SK-N-SH treated with all-trans-retinoic acid at 6 μM for 48 hours (cell line): ENCODE results near the gene PLA2G4B.

Experiments used
- ARNTL ChIP-seq: fragments of 450-650 bp; formaldehyde crosslinking; IDR thresholded peaks from 2 replicates; pipeline ENCODE4 v1.5.0; 2020; ENCODE audit warnings: low read depth, mild to moderate bottlenecking, moderate library complexity, borderline replicate concordance
- CREB5 ChIP-seq: fragments of 250-450 bp; sonication (Bioruptor Pico); IDR thresholded peaks from 2 replicates; pipeline ENCODE4 v1.5.1; 2020; ENCODE audit warnings: low read depth, mild to moderate bottlenecking, moderate library complexity
- CSDC2 ChIP-seq: fragments of 250-450 bp; sonication (Bioruptor Pico); IDR thresholded peaks from 2 replicates; pipeline ENCODE4 v1.5.0; 2020; ENCODE audit warnings: mild to moderate bottlenecking, moderate library complexity
- PATZ1 ChIP-seq: fragments of 250-450 bp; sonication (Bioruptor Pico); IDR thresholded peaks from 2 replicates; pipeline ENCODE4 v1.8.0; 2020; ENCODE audit warnings: mild to moderate bottlenecking, moderate library complexity, borderline replicate concordance
- TCF4 ChIP-seq: fragments of 250-450 bp; sonication (Bioruptor Pico); IDR thresholded peaks from 2 replicates; pipeline ENCODE4 v1.8.0; 2021; ENCODE audit warnings: mild to moderate bottlenecking, moderate library complexity, borderline replicate concordance
- TOX ChIP-seq: fragments of 250-450 bp; sonication (Bioruptor Pico); IDR thresholded peaks from 2 replicates; pipeline ENCODE4 v1.8.0; 2021; ENCODE audit warnings: mild to moderate bottlenecking, moderate library complexity, borderline replicate concordance
- ZC3H10 ChIP-seq: fragments of 250-450 bp; sonication (Bioruptor Pico); IDR thresholded peaks from 2 replicates; pipeline ENCODE4 v1.5.1; 2021; ENCODE audit warnings: mild to moderate bottlenecking, moderate library complexity
- TF ChIP-seq, protein P1 (sequence below): fragments of 250-450 bp; sonication (Bioruptor Pico); IDR thresholded peaks from 2 replicates; pipeline ENCODE4 v1.5.0; 2020; ENCODE audit warnings: mild to moderate bottlenecking, moderate library complexity

GRCh38 chr15:41790756-41791546 lies 47.7 kb upstream of the PLA2G4B start:
- TF ChIP-seq CREB5 = no peak
- no peak for TF ChIP-seq TCF4 (CRISPR knock-in tag)
- no peak for TF ChIP-seq ARNTL (CRISPR knock-in tag)
- TF ChIP-seq, protein P1, sequence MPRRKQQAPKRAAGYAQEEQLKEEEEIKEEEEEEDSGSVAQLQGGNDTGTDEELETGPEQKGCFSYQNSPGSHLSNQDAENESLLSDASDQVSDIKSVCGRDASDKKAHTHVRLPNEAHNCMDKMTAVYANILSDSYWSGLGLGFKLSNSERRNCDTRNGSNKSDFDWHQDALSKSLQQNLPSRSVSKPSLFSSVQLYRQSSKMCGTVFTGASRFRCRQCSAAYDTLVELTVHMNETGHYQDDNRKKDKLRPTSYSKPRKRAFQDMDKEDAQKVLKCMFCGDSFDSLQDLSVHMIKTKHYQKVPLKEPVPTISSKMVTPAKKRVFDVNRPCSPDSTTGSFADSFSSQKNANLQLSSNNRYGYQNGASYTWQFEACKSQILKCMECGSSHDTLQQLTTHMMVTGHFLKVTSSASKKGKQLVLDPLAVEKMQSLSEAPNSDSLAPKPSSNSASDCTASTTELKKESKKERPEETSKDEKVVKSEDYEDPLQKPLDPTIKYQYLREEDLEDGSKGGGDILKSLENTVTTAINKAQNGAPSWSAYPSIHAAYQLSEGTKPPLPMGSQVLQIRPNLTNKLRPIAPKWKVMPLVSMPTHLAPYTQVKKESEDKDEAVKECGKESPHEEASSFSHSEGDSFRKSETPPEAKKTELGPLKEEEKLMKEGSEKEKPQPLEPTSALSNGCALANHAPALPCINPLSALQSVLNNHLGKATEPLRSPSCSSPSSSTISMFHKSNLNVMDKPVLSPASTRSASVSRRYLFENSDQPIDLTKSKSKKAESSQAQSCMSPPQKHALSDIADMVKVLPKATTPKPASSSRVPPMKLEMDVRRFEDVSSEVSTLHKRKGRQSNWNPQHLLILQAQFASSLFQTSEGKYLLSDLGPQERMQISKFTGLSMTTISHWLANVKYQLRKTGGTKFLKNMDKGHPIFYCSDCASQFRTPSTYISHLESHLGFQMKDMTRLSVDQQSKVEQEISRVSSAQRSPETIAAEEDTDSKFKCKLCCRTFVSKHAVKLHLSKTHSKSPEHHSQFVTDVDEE (CRISPR knock-in tag) = no peak
- TF ChIP-seq PATZ1 (CRISPR knock-in tag) = no peak
- no peak for TF ChIP-seq ZC3H10 (CRISPR knock-in tag)
- no peak for TF ChIP-seq TOX (CRISPR knock-in tag)
- TF ChIP-seq CSDC2 (CRISPR knock-in tag) = no peak
